Measurements from ENCODE around the gene GPR150.

GPR150 gene

GRCh38 chr5:95621839-95622629 lies 2.1 kb downstream of the GPR150 start:
- H3K27me3 ChIP-seq, result peaks cover 23% of the 10 kb centered on the region
- H3K27ac ChIP-seq, result peak overlapping the region; percentile 96
- no peaks in the 10 kb centered on the region for H3K36me3 ChIP-seq
- H3K4me3 ChIP-seq, result peak overlapping the region; percentile 71
- peaks cover 44% of the 10 kb centered on the region for H3K4me1 ChIP-seq
- H3K4me2 ChIP-seq, result peak overlapping the region; percentile 96
- H3K9ac ChIP-seq, result peak overlapping the region; percentile 87
- H3K9me3 ChIP-seq, result no peaks in the 10 kb centered on the region
- no peaks in the 10 kb centered on the region for H4K20me1 ChIP-seq
- no peak for TF ChIP-seq Cebpa-rat (IDR thresholded peaks at IDR 0.05)

GRCh38 chr5:95623706-95624105 lies 3.8 kb downstream of the GPR150 start:
- Histone ChIP-seq H3K9me3 (no peaks in the 10 kb centered on the region; the same call in 1 of the 2 replicates), H3K36me3 (no peaks in the 10 kb centered on the region), H3K4me2 (no peak overlapping the region), H4K20me1 (no peaks in the 10 kb centered on the region), H3K4me3 (no peak overlapping the region), H3K4me1 (peaks cover 53% of the 10 kb centered on the region), H3K27ac (no peak overlapping the region), H3K9ac (no peak overlapping the region), H3K27me3 (peaks cover 20% of the 10 kb centered on the region)
- no peak for TF ChIP-seq Cebpa-rat (IDR thresholded peaks at IDR 0.05)

GRCh38 chr5:95624368-95624767 lies 4.5 kb downstream of the GPR150 start:
- no peaks in the 10 kb centered on the region for H4K20me1 ChIP-seq
- no peak overlapping the region for H3K4me2 ChIP-seq
- H3K27me3 ChIP-seq, result peaks cover 13% of the 10 kb centered on the region
- H3K4me1 ChIP-seq, result peaks cover 55% of the 10 kb centered on the region
- H3K4me3 ChIP-seq, result no peak overlapping the region
- H3K9me3 ChIP-seq, result no peaks in the 10 kb centered on the region; the same call in 1 of the 2 replicates
- H3K27ac ChIP-seq, result no peak overlapping the region
- TF ChIP-seq Cebpa-rat (IDR thresholded peaks at IDR 0.05), result no peak
- H3K9ac ChIP-seq, result no peak overlapping the region
- no peaks in the 10 kb centered on the region for H3K36me3 ChIP-seq

GRCh38 chr5:95626701-95627100 lies 6.8 kb downstream of the GPR150 start:
- no peak overlapping the region for H3K9ac ChIP-seq
- H4K20me1 ChIP-seq, result no peaks in the 10 kb centered on the region
- H3K36me3 ChIP-seq, result no peaks in the 10 kb centered on the region
- no peak overlapping the region for H3K4me2 ChIP-seq
- H3K27me3 ChIP-seq, result no peaks in the 10 kb centered on the region
- no peaks in the 10 kb centered on the region; the same call in 1 of the 2 replicates for H3K9me3 ChIP-seq
- H3K4me1 ChIP-seq, result peaks cover 58% of the 10 kb centered on the region
- no peak overlapping the region for H3K27ac ChIP-seq
- no peak overlapping the region for H3K4me3 ChIP-seq
- no peak for TF ChIP-seq Cebpa-rat (IDR thresholded peaks at IDR 0.05)

GRCh38 chr5:95627971-95628810 lies 8.3 kb downstream of the GPR150 start:
- peak overlapping the region; percentile 31; the same call in 1 of the 2 replicates for H3K4me2 ChIP-seq
- peaks cover 51% of the 10 kb centered on the region for H3K4me1 ChIP-seq
- H4K20me1 ChIP-seq, result no peaks in the 10 kb centered on the region
- H3K27me3 ChIP-seq, result no peaks in the 10 kb centered on the region
- H3K9ac ChIP-seq, result no peak overlapping the region
- no peaks in the 10 kb centered on the region for H3K36me3 ChIP-seq
- no peak overlapping the region for H3K4me3 ChIP-seq
- TF ChIP-seq Cebpa-rat (IDR thresholded peaks at IDR 0.05), result no peak
- H3K9me3 ChIP-seq, result no peaks in the 10 kb centered on the region; the same call in 1 of the 2 replicates
- peak overlapping the region; percentile 19; the same call in 1 of the 2 replicates for H3K27ac ChIP-seq

- H3K4me2 ChIP-seq, result peak overlapping the region; percentile 31; the same call in 1 of the 2 replicates
- no peaks in the 10 kb centered on the region; the same call in 1 of the 2 replicates for H3K9me3 ChIP-seq
- TF ChIP-seq Cebpa-rat (IDR thresholded peaks at IDR 0.05), result no peak
- no peak overlapping the region for H3K9ac ChIP-seq
- peak overlapping the region; percentile 19; the same call in 1 of the 2 replicates for H3K27ac ChIP-seq
- H3K4me1 ChIP-seq, result peaks cover 47% of the 10 kb centered on the region
- H3K4me3 ChIP-seq, result no peak overlapping the region
- H4K20me1 ChIP-seq, result no peaks in the 10 kb centered on the region
- H3K27me3 ChIP-seq, result no peaks in the 10 kb centered on the region
- no peaks in the 10 kb centered on the region for H3K36me3 ChIP-seq
Measured at GRCh38 chr5:95628933-95629332, 9.0 kb downstream of the GPR150 start.

GRCh38 chr5:95630394-95630917 lies 10.6 kb downstream of the GPR150 start:
- Histone ChIP-seq H3K36me3 (no peaks in the 10 kb centered on the region), H3K4me2 (peak overlapping the region; percentile 75), H3K27ac (peak overlapping the region; percentile 68), H3K4me3 (no peak overlapping the region), H3K9ac (no peak overlapping the region), H3K9me3 (no peaks in the 10 kb centered on the region; the same call in 1 of the 2 replicates), H3K27me3 (no peaks in the 10 kb centered on the region), H3K4me1 (peaks cover 47% of the 10 kb centered on the region), H4K20me1 (no peaks in the 10 kb centered on the region)
- no peak for TF ChIP-seq Cebpa-rat (IDR thresholded peaks at IDR 0.05)

GRCh38 chr5:95631255-95631958 lies 11.5 kb downstream of the GPR150 start:
- H3K27me3 ChIP-seq, result no peaks in the 10 kb centered on the region
- no peaks in the 10 kb centered on the region for H3K36me3 ChIP-seq
- no peaks in the 10 kb centered on the region for H4K20me1 ChIP-seq
- H3K27ac ChIP-seq, result peak overlapping the region; percentile 68; the same call in 1 of the 2 replicates
- no peaks in the 10 kb centered on the region; the same call in 1 of the 2 replicates for H3K9me3 ChIP-seq
- H3K9ac ChIP-seq, result no peak overlapping the region
- no peak for TF ChIP-seq Cebpa-rat (IDR thresholded peaks at IDR 0.05)
- peak overlapping the region; percentile 75 for H3K4me2 ChIP-seq
- peaks cover 47% of the 10 kb centered on the region for H3K4me1 ChIP-seq
- no peak overlapping the region for H3K4me3 ChIP-seq

Data from BLaER1 (cell line).